Tibial nerve (tissue), 4 donors: Measurements from ENCODE around the gene RASSF4. TPM values are rescaled to one million over a fixed set of nuclear protein-coding genes. Genes with fewer than 3 reads are reported as not detected.
A peak's percentile ranks its signal among the peaks of the same experiment; 100 is the strongest.

ENCODE experiments used
- DNase-seq, 2 donors: peaks; one replicate each; pipeline ENCODE4 v3.0.0-alpha.2; 2019; ENCODE audit warnings: low spot score in 2 of 2
- H3K27ac ChIP-seq, 4 donors: fragments of 200-600 bp; sonication (generic) in 3 of 4; one replicate each; pipeline ENCODE4 v1.5.1; 2017 to 2019; ENCODE audit warnings: mild to moderate bottlenecking in 1 of 4
- H3K27me3 ChIP-seq, 2 donors: fragments of 200-600 bp; sonication (generic) in 1 of 2; one replicate each; pipeline versions ENCODE4 v1.5.1 to v1.6.0; 2017 to 2019
- H3K36me3 ChIP-seq, 3 donors: fragments of 200-600 bp; sonication (generic); one replicate each; pipeline ENCODE4 v1.5.1; 2018 to 2019
- H3K4me1 ChIP-seq, 4 donors: fragments of 200-600 bp; sonication (generic) in 3 of 4; one replicate each; pipeline ENCODE4 v1.5.1; 2017 to 2019
- H3K4me3 ChIP-seq, 4 donors: fragments of 200-600 bp; sonication (generic) in 3 of 4; one replicate each; pipeline ENCODE4 v1.5.1; 2017 to 2019; ENCODE audit warnings: mild to moderate bottlenecking in 1 of 4, moderate library complexity in 1 of 4
- H3K9me3 ChIP-seq, 4 donors: fragments of 200-600 bp; sonication (generic) in 3 of 4; one replicate each; pipeline ENCODE4 v1.5.1; 2017 to 2019
- EP300 ChIP-seq, 2 donors: sonication (generic); formaldehyde crosslinking; IDR thresholded peaks; one replicate each; pipeline ENCODE4 v1.6.1; 2017; ENCODE audit warnings: antibody characterized with exemption in 2 of 2, mild to moderate bottlenecking in 1 of 2
- POLR2A ChIP-seq, 2 donors: fragments of 450-650 bp; IDR thresholded peaks; one replicate each; pipeline ENCODE4 v1.6.1; 2017; ENCODE audit warnings: antibody characterized with exemption in 2 of 2, mild to moderate bottlenecking in 2 of 2, moderate library complexity in 2 of 2
- WGBS, 2 donors: methylation state at CpG; one replicate each; pipeline ENCODE4 v1.1.5; 2018; 5-methylcytosine and 5-hydroxymethylcytosine counted together
- total RNA-seq, 4 donors: library from RNA; depleted of rRNA; stranded (reverse); fragments of >200 nt; gene quantifications; one replicate each; pipeline ENCODE4 v1.1.0, GENCODE V29; 2016
- TF ChIP-seq, protein P1 (sequence below), 5 experiments: fragments of 200-600 bp in 3 of 5; fragments of 450-650 bp in 2 of 5; sonication (generic) in 3 of 5; IDR thresholded peaks; one replicate each; pipeline ENCODE4 v1.5.1; 2016 to 2019; ENCODE audit warnings: antibody characterized with exemption in 5 of 5, mild to moderate bottlenecking in 3 of 5, moderate library complexity in 2 of 5

Gene RASSF4
- total RNA-seq, 4 donors from 2014 or later = 153 to 275 (median 185) TPM

DNA sequence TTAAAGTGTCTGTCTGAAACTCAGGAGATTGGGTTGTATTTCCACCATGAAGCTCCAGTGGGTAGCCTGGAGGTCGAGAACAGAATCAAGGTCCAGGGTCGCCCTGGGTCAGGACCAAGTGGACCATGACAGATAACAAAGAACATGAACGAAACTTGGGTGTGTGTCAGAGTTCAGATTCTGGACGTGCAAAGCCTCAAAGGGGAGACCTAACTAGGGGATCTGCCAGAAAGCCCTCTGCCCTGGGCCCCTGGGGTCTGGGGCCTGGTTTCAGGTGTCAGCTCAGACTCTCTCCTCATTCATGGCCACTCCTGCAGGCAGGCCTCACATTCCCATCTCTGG, 1.6 kb downstream of the RASSF4 start:
- Histone ChIP-seq H3K4me3 (peak overlapping the region; percentile 66 to 78 (median 74)), H3K4me1 (peaks cover 0 to 75% (median 46%) of the 10 kb centered on the region in 4 donors), H3K36me3 (peaks cover 0 to 7% (median 0%) of the 10 kb centered on the region in 3 donors), H3K27ac (peak overlapping the region; percentile 79 to 94 (median 91)), H3K27me3 (no peaks in the 10 kb centered on the region), H3K9me3 (no peaks in the 10 kb centered on the region)
- WGBS, 2 donors = 30 to 54% methylated on average over 4 of the region's 4 CpGs
- no peak for TF ChIP-seq EP300 (IDR thresholded peaks at IDR 0.05)
- no peak for TF ChIP-seq POLR2A (IDR thresholded peaks at IDR 0.05)
- TF ChIP-seq, protein P1, sequence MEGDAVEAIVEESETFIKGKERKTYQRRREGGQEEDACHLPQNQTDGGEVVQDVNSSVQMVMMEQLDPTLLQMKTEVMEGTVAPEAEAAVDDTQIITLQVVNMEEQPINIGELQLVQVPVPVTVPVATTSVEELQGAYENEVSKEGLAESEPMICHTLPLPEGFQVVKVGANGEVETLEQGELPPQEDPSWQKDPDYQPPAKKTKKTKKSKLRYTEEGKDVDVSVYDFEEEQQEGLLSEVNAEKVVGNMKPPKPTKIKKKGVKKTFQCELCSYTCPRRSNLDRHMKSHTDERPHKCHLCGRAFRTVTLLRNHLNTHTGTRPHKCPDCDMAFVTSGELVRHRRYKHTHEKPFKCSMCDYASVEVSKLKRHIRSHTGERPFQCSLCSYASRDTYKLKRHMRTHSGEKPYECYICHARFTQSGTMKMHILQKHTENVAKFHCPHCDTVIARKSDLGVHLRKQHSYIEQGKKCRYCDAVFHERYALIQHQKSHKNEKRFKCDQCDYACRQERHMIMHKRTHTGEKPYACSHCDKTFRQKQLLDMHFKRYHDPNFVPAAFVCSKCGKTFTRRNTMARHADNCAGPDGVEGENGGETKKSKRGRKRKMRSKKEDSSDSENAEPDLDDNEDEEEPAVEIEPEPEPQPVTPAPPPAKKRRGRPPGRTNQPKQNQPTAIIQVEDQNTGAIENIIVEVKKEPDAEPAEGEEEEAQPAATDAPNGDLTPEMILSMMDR (IDR thresholded peaks at IDR 0.05) = no peak
- peak in 1 of 2 donors; percentile 11 for DNase-seq

DNA sequence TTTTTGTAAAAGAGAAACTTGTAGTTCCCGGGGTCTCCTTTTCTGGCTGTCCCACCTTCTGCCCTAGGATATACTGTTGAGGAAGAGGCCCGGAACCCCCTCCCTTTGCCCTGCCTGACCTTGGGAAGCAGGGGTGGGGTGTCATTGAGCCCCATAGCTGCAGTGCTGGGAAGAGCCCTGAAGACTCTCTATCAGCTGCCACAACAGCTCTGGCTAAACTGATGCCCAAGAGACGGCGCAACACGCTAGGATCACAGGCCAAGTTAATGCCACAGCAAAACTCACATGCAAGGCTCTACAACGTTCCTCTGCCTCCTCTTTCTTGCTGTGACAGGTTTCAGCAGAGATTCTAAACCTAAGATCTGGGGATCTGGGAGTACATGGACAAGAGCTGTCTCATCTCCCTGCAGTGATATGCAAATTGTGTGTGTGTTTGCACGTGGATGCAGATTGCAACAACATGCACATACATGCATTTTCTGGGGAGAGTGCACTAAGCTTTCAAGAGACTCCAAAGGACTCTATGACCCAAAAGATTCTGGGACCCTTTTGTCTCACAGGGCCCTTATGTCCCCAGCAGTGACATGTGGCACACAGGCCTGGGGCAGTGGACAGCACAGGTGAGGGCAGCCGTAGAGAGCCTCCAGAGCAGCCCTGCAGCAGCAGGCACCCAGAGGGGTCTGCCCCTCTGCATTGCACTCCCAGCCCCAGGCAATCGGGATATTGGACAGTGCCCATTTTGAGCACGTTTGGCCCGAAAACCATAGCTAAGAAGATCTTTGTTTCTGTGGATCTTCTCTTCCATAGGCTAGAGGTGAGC, 2.5 kb downstream of the RASSF4 start:
- H3K27ac ChIP-seq = peak overlapping the region; percentile 79 to 94 (median 91)
- no peak for DNase-seq
- 42 to 51% methylated on average over 10 to 11 of the region's 11 CpGs for WGBS, 2 donors

DNA sequence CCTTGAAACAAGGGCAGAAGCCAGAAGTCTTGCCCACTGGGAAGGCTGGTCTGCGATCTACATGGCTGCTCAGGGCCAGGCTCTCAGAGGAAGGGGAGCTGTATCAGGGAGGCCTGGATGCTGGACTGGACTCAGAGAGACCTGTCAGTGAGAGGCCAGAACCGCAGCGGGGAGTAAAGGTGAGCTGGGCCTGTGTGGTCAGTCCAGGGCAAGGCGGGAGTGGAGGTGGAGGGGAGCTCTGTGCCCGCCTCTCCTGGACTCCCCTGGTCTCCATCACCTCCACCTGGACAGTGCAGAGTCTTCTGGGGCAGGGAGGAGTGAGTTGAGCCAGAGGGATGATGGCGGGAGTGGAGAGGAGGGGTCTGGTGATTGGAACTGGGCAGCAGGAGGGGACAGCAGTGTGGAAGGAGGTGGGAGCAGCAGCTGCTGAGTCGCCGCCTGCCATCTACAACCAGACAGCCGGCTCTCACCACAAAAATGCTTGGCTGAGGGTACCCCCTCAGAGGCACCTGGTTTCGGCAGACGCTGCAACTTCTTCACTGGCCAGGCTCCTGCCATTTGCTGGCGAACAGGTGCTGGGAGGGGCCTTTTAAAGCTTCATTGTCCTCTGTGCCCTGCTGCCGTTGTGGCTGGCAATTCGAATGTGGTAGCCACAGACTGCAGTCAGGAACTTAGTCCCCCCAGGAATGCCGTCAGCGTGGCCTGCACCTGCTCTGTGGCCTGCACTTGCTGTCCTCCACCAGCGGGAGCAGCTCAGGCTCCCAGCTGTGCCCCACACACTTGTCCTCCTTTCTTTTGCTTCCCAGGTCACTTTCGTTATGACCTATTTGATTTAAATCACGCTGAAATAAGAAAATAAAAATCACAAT, 3.5 kb downstream of the RASSF4 start:
- Histone ChIP-seq H3K4me3 (peak overlapping the region; percentile 21 to 76 (median 47)), H3K27ac (peak overlapping the region; percentile 79 to 94 (median 91)), H3K9me3 (no peaks in the 10 kb centered on the region), H3K4me1 (peaks cover 3 to 75% (median 56%) of the 10 kb centered on the region in 4 donors), H3K36me3 (no peaks in the 10 kb centered on the region), H3K27me3 (no peaks in the 10 kb centered on the region)
- DNase-seq = peak in 1 of 2 donors; percentile 4
- TF ChIP-seq EP300 (IDR thresholded peaks at IDR 0.05) = no peak
- no peak for TF ChIP-seq POLR2A (IDR thresholded peaks at IDR 0.05)
- TF ChIP-seq, protein P1 (IDR thresholded peaks at IDR 0.05) = peak in 3 of 5 experiments; percentile 17 to 52 (median 20)
- WGBS, 2 donors = 39 to 51% methylated on average over 16 to 17 of the region's 19 CpGs

More for the DNA sequence above, 2.5 kb downstream of the RASSF4 start:
- Histone ChIP-seq H3K9me3 (no peaks in the 10 kb centered on the region), H3K36me3 (no peaks in the 10 kb centered on the region), H3K4me1 (peaks cover 0 to 75% (median 55%) of the 10 kb centered on the region in 4 donors), H3K4me3 (peak overlapping the region; percentile 66 to 78 (median 74)), H3K27me3 (no peaks in the 10 kb centered on the region)
- TF ChIP-seq EP300 (IDR thresholded peaks at IDR 0.05) (peak in 1 of 2 donors; percentile 26), POLR2A (IDR thresholded peaks at IDR 0.05) (no peak)

DNA sequence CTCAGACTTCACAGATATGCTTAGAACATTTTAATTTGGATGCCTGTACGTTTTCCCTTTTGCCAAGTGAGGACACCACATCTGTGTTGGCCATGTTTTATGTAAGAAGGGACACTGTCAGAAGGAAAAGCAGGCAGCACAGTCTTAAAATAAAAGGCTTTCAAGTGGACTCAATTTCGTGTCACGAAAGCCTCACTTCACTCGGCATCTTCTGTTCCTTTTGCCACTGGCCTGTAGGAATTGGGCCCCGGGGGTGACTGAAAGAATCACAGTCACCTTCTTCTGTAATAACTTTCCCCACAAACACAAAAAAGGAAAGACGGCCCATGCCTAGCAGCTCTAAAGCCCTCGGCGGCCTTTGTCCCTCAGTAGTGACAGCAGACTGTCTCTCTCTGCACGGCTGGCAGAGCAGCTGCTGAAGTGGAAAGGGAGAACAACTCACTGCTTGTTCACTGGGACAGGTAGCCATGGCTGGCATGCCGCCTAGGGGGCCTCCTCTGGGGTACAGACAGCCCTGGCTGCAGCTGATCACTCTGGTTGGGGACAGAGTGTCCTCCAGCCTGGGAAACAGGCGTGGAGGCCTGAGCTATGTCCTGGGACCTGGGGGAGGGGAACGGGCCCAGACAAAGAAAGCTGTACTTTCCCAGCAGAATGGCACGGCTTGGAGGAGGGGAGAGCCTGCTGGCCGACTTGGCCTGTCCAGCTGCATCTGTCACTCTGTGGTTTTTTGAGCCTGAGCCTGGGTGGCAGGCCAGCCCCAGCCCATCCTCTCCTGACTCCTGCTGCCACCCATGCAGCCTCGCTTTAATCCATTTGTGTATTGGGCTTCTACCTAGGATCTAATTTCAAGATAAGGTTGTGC, 4.4 kb downstream of the RASSF4 start:
- Histone ChIP-seq H3K36me3 (peaks cover 0 to 4% (median 0%) of the 10 kb centered on the region in 3 donors), H3K9me3 (no peaks in the 10 kb centered on the region), H3K27me3 (no peaks in the 10 kb centered on the region), H3K27ac (peak overlapping the region; percentile 79 to 94 (median 91)), H3K4me1 (peaks cover 8 to 77% (median 62%) of the 10 kb centered on the region in 4 donors), H3K4me3 (peak overlapping the region in 3 of 4 donors; percentile 21 to 66 (median 28))
- 30 to 32% methylated on average over 15 of the region's 15 CpGs for WGBS, 2 donors
- DNase-seq = peak; percentile 79 to 83
- TF ChIP-seq EP300 (IDR thresholded peaks at IDR 0.05) = peak; percentile 96 to 98
- TF ChIP-seq POLR2A (IDR thresholded peaks at IDR 0.05) = peak; percentile 21 to 70
- TF ChIP-seq, protein P1 (IDR thresholded peaks at IDR 0.05) = peak in 2 of 5 experiments; percentile 11 to 44

DNA sequence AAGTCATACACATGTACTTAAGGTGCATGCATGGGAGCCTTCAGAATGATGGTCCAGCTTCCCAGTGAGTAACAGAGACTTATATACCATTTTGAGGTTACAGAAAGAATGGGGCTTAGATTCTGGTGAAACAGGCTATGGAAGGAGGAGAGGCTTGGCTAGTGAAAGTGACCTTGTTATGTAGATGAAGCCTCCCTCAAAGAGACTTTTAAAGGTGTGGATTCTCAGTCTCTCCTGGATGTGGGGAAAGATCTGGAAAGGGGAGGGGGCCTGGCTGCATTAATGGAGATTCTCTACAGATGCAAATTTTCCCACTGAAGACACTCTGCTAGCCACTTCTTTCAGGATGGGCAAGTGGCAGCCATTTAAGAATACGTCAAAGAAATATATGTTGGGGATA, 5.5 kb downstream of the RASSF4 start:
- no peaks in the 10 kb centered on the region for H3K9me3 ChIP-seq
- TF ChIP-seq EP300 (IDR thresholded peaks at IDR 0.05) = no peak
- TF ChIP-seq, protein P1 (IDR thresholded peaks at IDR 0.05) = no peak
- no peak for TF ChIP-seq POLR2A (IDR thresholded peaks at IDR 0.05)
- no peaks in the 10 kb centered on the region for H3K27me3 ChIP-seq
- H3K27ac ChIP-seq = peak overlapping the region; percentile 79 to 94 (median 91)
- peaks cover 8 to 88% (median 63%) of the 10 kb centered on the region in 4 donors for H3K4me1 ChIP-seq
- 65 to 82% methylated on average over 1 of the region's 1 CpG for WGBS, 2 donors
- DNase-seq = no peak
- peak overlapping the region in 1 of 4 donors; percentile 10 for H3K4me3 ChIP-seq
- H3K36me3 ChIP-seq = peaks cover 0 to 15% (median 0%) of the 10 kb centered on the region in 3 donors
